GM12801 (cell line): ENCODE data around the gene MAPK7.

ENCODE experiments used
- CTCF ChIP-seq: IDR thresholded peaks from one replicate; pipeline ENCODE4 v1.5.1; 2011; ENCODE audit warnings: control low read depth; ENCODE audit not compliant: insufficient read length; ENCODE audit errors: extremely low read depth

The MAPK7 gene

GRCh38 chr17:19391432-19391831 is 13.1 kb downstream of the MAPK7 start:
- no peak for TF ChIP-seq CTCF

GRCh38 chr17:19392303-19392702 is 14.0 kb downstream of the MAPK7 start:
- TF ChIP-seq CTCF, result no peak

GRCh38 chr17:19397556-19398041 is 19.3 kb downstream of the MAPK7 start:
- no peak for TF ChIP-seq CTCF

- TF ChIP-seq CTCF, result no peak
Measured at GRCh38 chr17:19398301-19399181, 20.2 kb downstream of the MAPK7 start.

GRCh38 chr17:19399750-19400450 is 21.6 kb downstream of the MAPK7 start:
- TF ChIP-seq CTCF, result no peak

GRCh38 chr17:19401321-19402010 is 23.2 kb downstream of the MAPK7 start:
- TF ChIP-seq CTCF, result no peak

- TF ChIP-seq CTCF, result no peak
Measured at GRCh38 chr17:19402171-19402570, 23.9 kb downstream of the MAPK7 start.
